HUES6 (cell line): ENCODE results near the gene ZNF280B.
"Not testable (repeated sequence)": the region's sequence is repeated elsewhere in the genome, so short reads cannot be mapped to it uniquely, and the experiment has no call there.

Experiments
- H3K27ac ChIP-seq: 2 replicates; pipeline ENCODE4 v1.7.0; 2013; ENCODE audit warnings: low read depth, mild to moderate bottlenecking, low read length, inconsistent platforms
- H3K27me3 ChIP-seq: 2 replicates; pipeline ENCODE4 v1.6.1; 2013; ENCODE audit warnings: low read length; ENCODE audit not compliant: control insufficient read depth, insufficient read depth
- H3K36me3 ChIP-seq: 2 replicates; pipeline ENCODE4 v1.6.1; 2013; ENCODE audit warnings: low read length; ENCODE audit not compliant: control insufficient read depth, insufficient read depth
- H3K4me1 ChIP-seq: 2 replicates; pipeline ENCODE4 v1.6.1; 2013; ENCODE audit warnings: low read length; ENCODE audit not compliant: control insufficient read depth, insufficient read depth
- H3K4me3 ChIP-seq: 2 replicates; pipeline ENCODE4 v1.5.1; 2013; ENCODE audit warnings: low read depth, low read length
- H3K9ac ChIP-seq: one replicate; pipeline ENCODE4 v1.6.1; 2013; ENCODE audit warnings: mild to moderate bottlenecking, low read length
- H3K9me3 ChIP-seq: 2 replicates; pipeline ENCODE4 v1.6.1; 2013; ENCODE audit warnings: low read depth, low read length; ENCODE audit not compliant: control insufficient read depth, insufficient read depth

The ZNF280B gene

DNA sequence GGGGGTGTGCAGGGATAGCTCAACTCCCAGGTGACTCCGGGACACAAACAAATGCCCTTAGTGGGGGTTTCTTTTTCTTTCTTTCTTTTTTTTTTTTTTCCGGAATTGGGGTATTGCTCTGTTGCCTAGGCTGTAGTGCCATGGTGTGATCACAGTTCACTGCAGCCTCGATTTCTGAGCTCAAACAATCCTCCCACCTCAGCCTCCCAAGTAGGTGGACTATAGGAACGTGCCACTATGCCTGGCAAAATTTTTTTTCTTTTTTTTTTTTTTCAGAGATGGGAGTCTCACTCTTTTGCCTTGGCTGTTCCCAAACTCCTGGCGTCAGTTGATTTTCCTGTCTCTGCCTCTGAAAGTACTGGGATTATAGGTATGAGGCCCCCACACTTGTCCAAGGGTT, 25.3 kb upstream of the ZNF280B start:
- Histone ChIP-seq H3K9me3 (no peaks in the 10 kb centered on the region), H3K4me1 (no peaks in the 10 kb centered on the region), H3K27me3 (peaks cover 74% of the 10 kb centered on the region), H3K36me3 (no peaks in the 10 kb centered on the region), H3K4me3 (no peak overlapping the region), H3K9ac (no peak overlapping the region), H3K27ac (no peak overlapping the region)

DNA sequence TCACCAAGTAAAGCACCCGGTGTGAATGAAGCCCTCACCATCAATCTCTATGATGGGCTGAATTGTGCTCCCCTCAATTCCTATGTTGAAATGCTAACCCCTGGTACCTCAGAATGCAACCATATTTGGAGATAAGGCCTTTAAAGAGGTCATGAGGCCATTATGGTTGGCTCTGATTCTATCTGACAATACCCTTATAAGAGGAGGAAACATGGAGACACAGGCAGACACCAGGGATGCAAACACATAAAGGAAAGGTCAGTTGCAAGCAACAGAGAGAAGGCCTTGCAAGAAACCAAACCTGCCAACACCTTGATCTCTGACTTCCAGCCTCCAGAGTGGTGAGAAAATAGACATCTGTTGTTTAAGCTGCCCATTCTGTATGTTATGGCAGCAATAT, 24.9 kb upstream of the ZNF280B start:
- Histone ChIP-seq H3K27me3 (peaks cover 74% of the 10 kb centered on the region), H3K4me3 (no peak overlapping the region), H3K9me3 (no peaks in the 10 kb centered on the region), H3K9ac (no peak overlapping the region), H3K27ac (no peak overlapping the region), H3K36me3 (no peaks in the 10 kb centered on the region), H3K4me1 (no peaks in the 10 kb centered on the region)

DNA sequence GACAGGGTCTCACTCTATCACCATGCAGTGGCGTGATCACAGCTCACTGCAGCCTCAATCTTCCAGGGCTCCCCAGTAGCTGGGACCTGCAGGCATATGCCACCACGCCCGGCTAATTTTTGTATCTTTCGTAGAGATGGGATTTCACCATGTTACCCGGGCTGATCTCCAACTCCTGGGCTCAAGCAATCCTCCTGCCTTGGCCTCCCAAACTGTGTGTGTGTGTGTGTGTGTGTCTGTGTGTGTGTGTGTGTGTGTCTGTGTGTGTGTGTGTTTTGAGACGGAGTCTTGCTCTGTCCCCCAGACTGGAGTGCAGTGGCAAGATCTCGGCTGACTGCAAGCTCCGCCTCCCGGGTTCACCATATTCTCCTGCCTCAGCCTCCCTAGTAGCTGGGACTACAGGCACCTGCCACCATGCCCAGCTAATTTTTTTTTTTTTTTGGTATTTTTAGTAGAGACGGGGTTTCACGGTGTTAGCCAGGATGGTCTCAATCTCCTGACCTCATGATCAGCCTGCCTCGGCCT, 24.1 kb upstream of the ZNF280B start:
- peaks cover 73% of the 10 kb centered on the region for H3K27me3 ChIP-seq
- not testable (repeated sequence) for H3K36me3 ChIP-seq, H3K9ac ChIP-seq, H3K4me1 ChIP-seq, H3K27ac ChIP-seq, H3K9me3 ChIP-seq, H3K4me3 ChIP-seq

DNA sequence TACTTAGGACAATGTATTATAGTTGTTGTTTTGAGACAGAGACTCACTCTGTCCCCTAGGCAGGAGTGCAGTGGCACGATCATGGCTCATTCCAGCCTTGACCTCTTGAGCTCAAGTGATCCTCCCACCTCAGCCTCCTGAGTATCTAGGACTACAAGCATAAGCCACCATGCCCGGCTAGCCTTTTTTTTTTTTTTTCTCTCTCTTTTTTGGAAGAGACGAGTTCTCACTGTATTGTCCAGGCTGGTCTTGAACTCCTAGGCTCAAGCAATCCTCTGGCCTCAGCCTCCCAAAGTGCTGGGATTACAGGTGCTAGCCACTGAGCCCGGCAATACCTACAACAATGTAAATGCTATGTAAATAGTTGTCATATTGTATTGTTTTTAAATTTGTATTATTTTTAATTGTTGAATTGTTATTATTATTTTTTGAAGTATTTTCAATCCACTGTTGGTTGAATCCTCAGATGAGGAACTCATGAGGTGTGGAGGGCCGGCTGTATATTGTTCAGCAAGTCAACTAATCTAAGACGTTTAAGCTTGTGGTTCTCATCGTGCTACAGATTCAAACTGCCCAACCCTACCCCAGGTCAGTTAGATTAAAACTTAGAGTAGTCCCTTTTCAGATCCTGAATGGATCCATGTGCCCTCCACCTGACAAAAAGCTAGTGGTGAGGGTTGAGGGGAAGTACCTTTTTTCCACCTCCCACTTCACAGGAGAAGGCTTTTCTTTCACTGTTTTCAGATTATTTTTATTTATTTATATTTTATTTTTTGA, 23.4 kb upstream of the ZNF280B start:
- no peaks in the 10 kb centered on the region for H3K4me1 ChIP-seq
- H3K27me3 ChIP-seq: peaks cover 71% of the 10 kb centered on the region
- no peak overlapping the region for H3K27ac ChIP-seq
- no peaks in the 10 kb centered on the region for H3K9me3 ChIP-seq
- no peak overlapping the region for H3K9ac ChIP-seq
- no peaks in the 10 kb centered on the region for H3K36me3 ChIP-seq
- no peak overlapping the region for H3K4me3 ChIP-seq

DNA sequence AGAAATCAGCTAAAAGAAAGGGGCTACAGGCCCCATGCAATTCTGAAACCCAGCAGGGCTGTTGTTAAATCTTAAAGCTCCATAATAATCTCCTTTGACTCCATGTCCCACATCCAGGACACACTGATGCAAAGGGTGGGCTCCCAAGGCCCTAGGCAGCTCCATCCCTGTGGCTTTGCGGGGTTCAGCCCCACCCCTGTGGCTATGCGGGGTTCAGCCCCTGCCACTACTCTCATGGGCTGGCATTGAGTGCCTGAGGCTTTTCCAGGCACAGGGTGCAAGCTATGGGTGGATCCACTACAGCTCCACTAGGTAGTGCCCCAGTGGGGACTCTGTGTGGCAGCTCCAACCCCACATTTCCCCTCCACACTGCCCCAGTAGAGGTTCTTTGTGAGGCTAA, 20.2 kb upstream of the ZNF280B start:
- Histone ChIP-seq H3K4me1 (no peaks in the 10 kb centered on the region), H3K9me3 (no peaks in the 10 kb centered on the region), H3K9ac (no peak overlapping the region), H3K27ac (no peak overlapping the region), H3K36me3 (no peaks in the 10 kb centered on the region), H3K27me3 (peaks cover 73% of the 10 kb centered on the region), H3K4me3 (no peak overlapping the region)

DNA sequence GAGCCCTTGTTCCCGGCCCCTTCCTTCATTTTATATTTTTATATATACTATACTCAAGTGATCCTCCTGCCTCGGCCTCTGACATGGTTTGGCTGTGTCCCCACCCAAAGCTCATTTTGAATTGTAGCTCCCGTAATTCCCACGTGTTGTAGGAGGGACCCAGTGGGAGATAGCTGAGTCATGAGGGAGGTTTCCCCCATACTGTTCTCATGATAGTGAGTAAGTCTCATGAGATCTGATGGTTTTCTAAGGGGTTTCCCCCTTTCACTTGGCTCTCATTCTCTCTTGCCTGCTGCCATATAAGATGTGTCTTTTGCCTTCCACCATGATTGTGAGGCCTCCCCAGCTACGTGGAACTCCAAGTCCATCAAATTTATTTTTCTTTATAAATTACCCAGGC, 18.8 kb upstream of the ZNF280B start:
- no peaks in the 10 kb centered on the region for H3K9me3 ChIP-seq
- H3K9ac ChIP-seq: no peak overlapping the region
- no peaks in the 10 kb centered on the region for H3K4me1 ChIP-seq
- H3K27me3 ChIP-seq: peaks cover 72% of the 10 kb centered on the region
- H3K36me3 ChIP-seq: no peaks in the 10 kb centered on the region
- H3K27ac ChIP-seq: no peak overlapping the region
- H3K4me3 ChIP-seq: no peak overlapping the region

DNA sequence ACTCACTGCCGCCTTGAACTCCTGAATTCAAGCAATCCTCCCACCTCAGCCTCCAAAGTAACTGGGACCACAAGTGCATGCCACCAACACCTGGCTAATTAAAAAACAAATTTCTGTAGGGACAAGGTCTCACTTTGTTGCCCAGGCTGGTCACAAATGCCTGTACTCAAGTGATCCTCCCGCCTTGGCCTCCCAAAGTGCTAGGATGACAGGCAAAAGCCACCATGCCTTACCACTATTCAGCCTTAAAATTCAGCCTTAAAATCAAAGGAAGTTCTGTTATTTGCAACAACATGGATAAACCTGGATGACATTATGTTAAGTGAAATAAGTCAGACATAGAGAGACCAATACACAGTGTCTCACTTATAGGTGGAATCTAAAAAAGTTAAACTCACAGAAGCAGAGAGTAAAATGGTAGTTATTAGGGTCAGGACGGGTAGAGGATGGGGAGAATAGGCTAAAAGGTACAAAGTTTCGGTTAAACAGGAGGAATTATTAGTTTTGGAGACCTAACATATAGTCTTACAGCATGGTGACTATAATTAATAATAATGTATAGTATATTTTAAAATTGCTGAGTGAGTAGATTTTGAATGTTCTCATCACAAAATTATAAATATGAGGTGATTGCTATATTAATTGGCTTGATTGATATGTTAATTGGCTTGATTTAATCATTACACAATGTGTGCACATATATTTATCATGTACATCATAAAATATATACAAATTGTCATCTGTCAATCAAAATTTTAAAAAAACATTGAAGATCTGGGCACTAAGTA, 17.8 kb upstream of the ZNF280B start:
- Histone ChIP-seq H3K27me3 (peaks cover 72% of the 10 kb centered on the region), H3K9me3 (no peaks in the 10 kb centered on the region), H3K4me3 (no peak overlapping the region), H3K9ac (no peak overlapping the region), H3K27ac (no peak overlapping the region), H3K36me3 (no peaks in the 10 kb centered on the region), H3K4me1 (no peaks in the 10 kb centered on the region)

DNA sequence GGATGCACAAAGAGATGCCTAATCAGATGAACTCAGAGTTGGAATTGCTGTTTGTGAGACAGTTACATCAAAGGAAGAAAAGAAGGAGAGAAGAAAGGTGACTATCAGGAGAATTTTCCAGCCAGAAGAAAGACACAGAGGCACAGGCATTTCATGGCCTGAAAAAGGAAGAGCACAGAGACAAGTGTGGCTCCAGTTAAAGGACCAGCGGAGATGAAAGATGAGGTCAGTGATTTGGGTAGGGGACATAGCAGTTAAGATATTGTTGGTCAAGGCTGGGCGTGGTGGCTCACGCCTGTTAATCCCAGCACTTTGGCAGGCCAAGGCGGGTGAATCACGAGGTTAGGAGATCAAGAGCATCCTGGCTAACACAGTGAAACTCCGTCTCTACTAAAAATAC, 15.0 kb upstream of the ZNF280B start:
- Histone ChIP-seq H3K9me3 (no peaks in the 10 kb centered on the region), H3K27ac (no peak overlapping the region), H3K9ac (no peak overlapping the region), H3K36me3 (no peaks in the 10 kb centered on the region), H3K27me3 (peaks cover 74% of the 10 kb centered on the region), H3K4me1 (peaks cover 12% of the 10 kb centered on the region; the same call in 1 of the 2 replicates), H3K4me3 (no peak overlapping the region)

DNA sequence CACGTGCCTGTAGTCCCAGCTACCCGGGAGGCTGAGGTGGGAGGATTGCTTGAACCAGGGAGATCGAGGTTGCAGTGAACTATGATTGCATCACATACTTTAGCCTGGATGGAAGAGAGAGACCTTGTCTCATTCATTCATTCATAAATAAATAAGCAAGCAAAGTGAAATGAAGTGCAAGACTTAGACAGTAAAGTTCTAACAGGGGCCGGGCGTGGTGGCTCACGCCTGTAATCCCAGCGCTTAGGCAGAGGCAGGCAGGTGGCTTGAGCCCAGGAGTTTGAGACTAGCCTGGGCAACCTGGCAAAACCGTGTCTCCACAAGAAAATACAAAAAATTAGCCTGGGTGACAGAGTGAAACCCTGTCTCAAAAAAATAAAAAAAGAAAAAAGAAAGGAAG, 13.1 kb upstream of the ZNF280B start:
- H3K9ac ChIP-seq: no peak overlapping the region

DNA sequence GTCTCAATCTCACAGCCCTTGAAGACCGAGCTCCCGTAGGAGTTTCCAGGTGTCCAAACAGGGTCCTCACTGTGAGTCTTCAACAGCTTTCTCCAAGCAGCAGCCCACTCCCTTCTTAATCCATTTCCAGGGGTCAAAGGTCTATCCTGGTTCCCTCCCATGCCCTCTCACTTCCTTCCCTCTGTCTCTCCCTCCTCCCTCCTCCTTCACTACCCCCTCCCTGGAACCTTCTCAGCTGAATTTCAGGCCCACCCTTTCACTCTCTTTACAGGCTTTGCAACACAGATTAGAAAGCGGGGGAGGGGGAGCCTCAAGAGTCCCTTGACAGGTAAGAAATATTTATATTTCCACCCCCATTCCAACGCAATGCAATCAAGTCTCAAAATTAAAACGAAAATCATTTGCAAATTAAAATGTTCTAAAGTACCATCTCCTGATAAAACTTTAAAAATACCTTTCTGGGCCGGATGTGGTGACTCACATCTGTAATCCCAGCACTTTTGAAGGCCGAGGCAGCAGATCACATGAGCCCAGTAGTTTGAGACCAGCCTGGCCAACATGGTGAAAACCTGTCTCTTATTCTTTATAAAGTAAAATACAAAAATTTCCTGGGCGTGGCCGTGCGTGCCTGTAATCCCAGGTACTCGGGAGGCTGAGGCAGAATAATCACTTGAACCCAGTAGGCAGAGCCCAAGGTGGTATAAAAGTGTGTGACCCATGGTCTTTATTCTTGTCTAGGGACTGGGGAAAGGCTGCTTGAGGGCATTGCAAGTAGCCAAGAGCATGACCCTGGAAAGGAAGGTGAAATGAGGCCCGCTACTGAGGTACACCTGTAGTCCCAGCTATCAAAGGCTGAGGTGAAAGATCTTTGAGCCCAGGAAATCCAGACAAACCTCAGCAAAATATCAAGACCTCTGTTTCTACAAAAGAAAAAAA, 12.4 kb upstream of the ZNF280B start:
- H3K9me3 ChIP-seq: no peaks in the 10 kb centered on the region
- no peak overlapping the region for H3K27ac ChIP-seq
- H3K36me3 ChIP-seq: no peaks in the 10 kb centered on the region
- H3K27me3 ChIP-seq: peaks cover 74% of the 10 kb centered on the region
- H3K4me1 ChIP-seq: peaks cover 12% of the 10 kb centered on the region; the same call in 1 of the 2 replicates
- H3K9ac ChIP-seq: no peak overlapping the region
- no peak overlapping the region for H3K4me3 ChIP-seq

More for the DNA sequence above, 13.1 kb upstream of the ZNF280B start:
- Histone ChIP-seq H3K4me3 (no peak overlapping the region), H3K27ac (no peak overlapping the region), H3K9me3 (no peaks in the 10 kb centered on the region), H3K27me3 (peaks cover 73% of the 10 kb centered on the region), H3K36me3 (no peaks in the 10 kb centered on the region), H3K4me1 (peaks cover 12% of the 10 kb centered on the region; the same call in 1 of the 2 replicates)
